K562 (cell line): ENCODE measurements around the gene PRDM2. TPM values are rescaled to one million over a fixed set of nuclear protein-coding genes. Genes with fewer than 3 reads are reported as not detected.

Experiments
- KAT8 ChIP-seq: fragments of 450-650 bp; IDR thresholded peaks from 2 replicates; pipeline ENCODE4 v1.6.1; 2016; ENCODE audit warnings: low read depth, mild to moderate bottlenecking
- NFE2 ChIP-seq: IDR thresholded peaks from 2 replicates; pipeline ENCODE4 v1.6.1; 2014; ENCODE audit warnings: antibody characterized with exemption, low read depth
- PHB ChIP-seq: fragments of 250-450 bp; sonication (Bioruptor Pico); IDR thresholded peaks from 2 replicates; pipeline ENCODE4 v1.5.0; 2021
- SIN3B ChIP-seq: fragments of 450-650 bp; IDR thresholded peaks from 2 replicates; pipeline ENCODE4 v1.6.1; 2017; ENCODE audit warnings: low read depth, mild to moderate bottlenecking, moderate library complexity
- SNAPC5 ChIP-seq: fragments of 250-450 bp; sonication (Bioruptor Pico); IDR thresholded peaks from 2 replicates; pipeline ENCODE4 v1.8.0; 2021; ENCODE audit warnings: moderate library complexity, mild to moderate bottlenecking, inconsistent platforms
- VEZF1 ChIP-seq: fragments of 200-800 bp; sonication (Bioruptor generic); IDR thresholded peaks from 2 replicates; pipeline ENCODE4 v1.6.1; 2017; ENCODE audit warnings: missing genetic modification characterization, missing compliant biosample characterization
- ZBTB26 ChIP-seq: fragments of 450-650 bp; formaldehyde crosslinking; IDR thresholded peaks from 2 replicates; pipeline ENCODE4 v1.4.0; 2022; ENCODE audit warnings: missing genetic modification characterization
- ZNF280B ChIP-seq: fragments of 250-450 bp; sonication (Bioruptor Pico); IDR thresholded peaks from 2 replicates; pipeline ENCODE4 v1.5.1; 2021; ENCODE audit warnings: mild to moderate bottlenecking
- ZNF311 ChIP-seq: fragments of 250-450 bp; sonication (Bioruptor Pico); IDR thresholded peaks from 2 replicates; pipeline ENCODE4 v1.4.0; 2020; ENCODE audit warnings: mild to moderate bottlenecking, moderate library complexity
- polyA plus RNA-seq, 8 experiments: library from polyadenylated mRNA; depleted of rRNA in 4 of 8; stranded (reverse) in 5 of 8; unstranded in 3 of 8; fragments of >200 nt; fragmentation: Nextera tagmentation in 2 of 8; fragmentation: Illumina TruSeq in 1 of 8; extraction: Ambion mirVana in 2 of 8; extraction: Trizol in 1 of 8; gene quantifications; 2 replicates each; pipeline versions ENCODE4 v1.2.1 to v1.2.3, GENCODE V29; 2011 to 2014; ENCODE audit warnings: inconsistent platforms in 1 of 8, missing spikeins in 1 of 8
- total RNA-seq, 7 experiments: library from RNA; depleted of rRNA in 6 of 7; stranded (reverse); fragments of >200 nt in 6 of 7; fragmentation: Illumina TruSeq in 2 of 7; extraction: Trizol in 2 of 7; gene quantifications; 2 replicates each; pipeline versions ENCODE4 v1.2.1 to v1.2.3, GENCODE V29; 2011 to 2021; ENCODE audit warnings: low replicate concordance in 1 of 7

PRDM2 gene
- total and polyA plus RNA-seq, 9 of the 15 experiments (the other 6 are each of a cell fraction or from before 2014, with no cell fraction given), result 5.4 to 27.6 (median 12.5) TPM

GRCh38 chr1:13812456-13813397 lies 112.7 kb downstream of the PRDM2 start (continued):
- TF ChIP-seq ZNF280B (CRISPR knock-in tag) (no peak), VEZF1 (CRISPR knock-in tag) (no peak), SIN3B (no peak), KAT8 (no peak), PHB (CRISPR knock-in tag) (no peak), ZBTB26 (CRISPR knock-in tag) (no peak), ZNF311 (CRISPR knock-in tag) (no peak), NFE2 (no peak), SNAPC5 (CRISPR knock-in tag) (no peak)
